VCaP (cell line): Measurements from ENCODE around the gene SLCO3A1.

Experiments used
- H3K27ac ChIP-seq: fragments of 450-650 bp; 2 replicates; pipeline ENCODE4 v1.5.1; 2017
- CTCF ChIP-seq: fragments of 450-650 bp; conservative IDR thresholded peaks from 2 replicates; pipeline ENCODE4 v1.5.1; 2017; ENCODE audit warnings: mild to moderate bottlenecking, moderate library complexity

The SLCO3A1 gene

GRCh38 chr15:92165001-92165346, 311.5 kb downstream of the SLCO3A1 start:
- no peak overlapping the region for H3K27ac ChIP-seq
- TF ChIP-seq CTCF: no peak

GRCh38 chr15:92166029-92166428, 312.5 kb downstream of the SLCO3A1 start:
- H3K27ac ChIP-seq: peak overlapping the region; percentile 78
- no peak for TF ChIP-seq CTCF

- H3K27ac ChIP-seq: peak overlapping the region; percentile 78
- TF ChIP-seq CTCF: no peak
Measured at GRCh38 chr15:92166751-92167405, 313.4 kb downstream of the SLCO3A1 start.

GRCh38 chr15:92167451-92167850, 313.9 kb downstream of the SLCO3A1 start:
- peak overlapping the region; percentile 78 for H3K27ac ChIP-seq
- TF ChIP-seq CTCF: no peak

GRCh38 chr15:92168066-92168683, 314.7 kb downstream of the SLCO3A1 start:
- no peak for TF ChIP-seq CTCF
- peak overlapping the region; percentile 78 for H3K27ac ChIP-seq

GRCh38 chr15:92170897-92171296, 317.4 kb downstream of the SLCO3A1 start:
- H3K27ac ChIP-seq: no peak overlapping the region
- TF ChIP-seq CTCF: no peak

GRCh38 chr15:92178911-92179310, 325.4 kb downstream of the SLCO3A1 start:
- no peak for TF ChIP-seq CTCF

More at GRCh38 chr15:92178911-92179310, 325.4 kb downstream of the SLCO3A1 start:
- no peak overlapping the region for H3K27ac ChIP-seq
